HG03571 (cell line): Measurements from ENCODE around the gene EEPD1.
"Not testable (repeated sequence)": the region's sequence is repeated elsewhere in the genome, so short reads cannot be mapped to it uniquely, and the experiment has no call there.

Experiments used
- ATAC-seq: cut with Tn5 transposase; IDR thresholded peaks from one replicate; pipeline ENCODE4 v1.9.1; 2021; ENCODE audit not compliant: unreplicated experiment

EEPD1 gene

DNA sequence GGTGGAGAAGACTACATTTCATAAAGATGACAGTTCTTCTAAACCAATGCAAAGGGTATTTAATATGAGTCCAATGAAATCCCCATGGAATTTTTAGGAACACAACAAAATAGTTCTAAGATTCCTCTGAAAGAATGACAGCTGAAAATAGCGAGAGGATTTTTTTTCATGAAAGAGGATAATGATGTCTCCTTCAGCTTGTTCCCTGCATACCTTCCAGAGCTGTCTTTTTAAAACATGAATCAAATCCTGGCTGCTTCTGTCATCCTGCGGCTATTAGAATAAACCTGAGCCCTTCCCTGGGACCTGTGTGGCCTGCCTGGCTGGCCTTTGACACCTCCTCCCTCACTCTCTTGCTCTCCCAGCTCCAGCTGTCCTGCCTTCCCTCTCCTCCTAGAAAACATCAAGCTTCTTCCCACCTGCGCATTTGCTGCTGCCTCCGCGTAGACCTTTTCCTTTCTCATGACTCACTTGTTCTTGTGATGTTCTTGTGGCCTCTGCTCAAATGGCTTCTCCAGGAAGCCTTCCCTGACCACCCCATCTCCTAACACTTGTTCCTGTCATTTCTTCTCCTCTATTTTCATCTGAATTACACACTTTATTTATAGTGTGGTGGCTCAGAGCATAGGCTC lies 57.4 kb downstream of the EEPD1 start:
- no peak for ATAC-seq

DNA sequence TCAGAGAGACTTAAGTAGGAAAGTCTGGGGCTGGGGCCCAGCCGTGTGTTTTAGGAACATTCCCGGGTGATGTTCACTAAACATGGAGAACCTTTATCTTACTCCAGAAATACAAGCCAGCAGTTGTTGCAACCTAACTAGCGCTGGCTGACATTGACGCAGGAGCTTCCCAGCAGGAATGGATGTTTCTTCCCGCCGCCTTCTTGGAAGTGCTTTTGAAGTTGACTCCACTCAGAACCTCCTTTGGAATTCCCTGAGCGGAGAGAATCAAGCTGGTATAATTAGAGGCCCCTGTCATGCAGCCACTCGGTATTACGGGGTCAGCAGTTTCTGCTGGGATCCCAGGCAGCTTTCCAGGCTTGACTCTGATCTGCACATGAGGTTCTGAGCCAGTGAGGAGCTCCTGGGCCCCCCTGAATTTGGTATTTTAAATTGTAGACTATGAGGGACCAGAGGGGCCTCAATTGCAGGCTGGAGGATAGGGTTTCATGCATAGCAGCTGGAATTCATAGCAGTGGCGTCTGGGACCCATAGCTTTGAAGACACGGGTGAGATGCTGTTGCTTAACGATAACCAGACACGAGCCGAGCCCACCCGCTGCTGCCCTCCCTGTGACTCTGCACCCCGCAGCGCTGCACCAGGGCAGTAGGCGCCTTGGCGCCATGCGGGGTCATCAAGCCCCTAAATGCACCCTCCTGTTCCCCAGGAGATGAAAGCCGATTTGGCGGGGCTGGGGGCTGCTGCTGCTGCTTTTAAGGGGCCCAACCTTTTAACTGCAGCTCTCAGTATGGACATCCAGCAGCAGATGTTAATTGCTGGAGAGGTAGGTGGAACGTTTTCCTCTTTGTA lies 61.8 kb downstream of the EEPD1 start:
- ATAC-seq = no peak

DNA sequence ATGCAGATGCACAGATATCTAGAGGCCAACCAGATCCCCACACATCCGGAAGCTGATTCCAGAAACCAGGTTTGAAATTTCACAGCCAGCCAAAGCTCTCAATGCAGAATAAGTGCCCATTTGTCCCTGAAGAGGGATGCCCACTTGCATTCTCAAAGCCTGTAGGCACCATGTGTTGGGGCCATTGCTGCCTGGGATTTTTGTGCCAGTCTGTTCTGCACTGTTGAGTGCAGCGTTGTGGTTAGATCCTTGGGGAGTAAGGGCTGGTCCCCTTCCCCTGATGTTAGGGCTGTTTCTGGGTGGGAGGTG lies 62.4 kb downstream of the EEPD1 start:
- no peak for ATAC-seq

DNA sequence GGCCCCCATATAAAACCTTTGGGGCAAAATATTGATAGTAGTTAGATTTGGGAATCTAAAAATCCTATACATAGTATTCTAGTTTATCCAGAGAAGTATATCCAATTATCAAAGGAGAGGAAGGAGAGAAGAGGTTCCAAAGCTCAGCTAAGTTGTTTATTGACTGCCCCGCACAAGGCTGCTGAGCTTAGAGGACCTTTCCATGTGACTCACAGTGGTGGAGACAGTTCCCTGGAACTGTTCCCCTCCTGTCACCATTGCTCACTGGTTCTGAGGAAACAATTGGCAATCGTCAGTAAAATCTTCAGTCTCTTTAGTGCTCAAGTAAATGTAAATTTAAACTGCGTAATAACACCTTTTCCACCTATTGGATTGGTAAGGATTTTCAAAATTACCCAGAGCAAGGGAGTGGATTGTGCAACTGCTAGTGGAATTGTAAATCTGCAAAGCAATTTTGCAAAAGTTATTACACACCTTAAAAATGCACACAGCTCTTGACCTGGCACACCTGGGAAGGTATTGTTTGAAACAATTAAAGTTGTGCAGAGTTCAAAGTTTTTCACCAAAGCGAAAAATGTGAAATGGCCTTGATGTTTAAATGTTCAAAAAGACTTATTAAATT lies 63.1 kb downstream of the EEPD1 start:
- ATAC-seq = no peak

DNA sequence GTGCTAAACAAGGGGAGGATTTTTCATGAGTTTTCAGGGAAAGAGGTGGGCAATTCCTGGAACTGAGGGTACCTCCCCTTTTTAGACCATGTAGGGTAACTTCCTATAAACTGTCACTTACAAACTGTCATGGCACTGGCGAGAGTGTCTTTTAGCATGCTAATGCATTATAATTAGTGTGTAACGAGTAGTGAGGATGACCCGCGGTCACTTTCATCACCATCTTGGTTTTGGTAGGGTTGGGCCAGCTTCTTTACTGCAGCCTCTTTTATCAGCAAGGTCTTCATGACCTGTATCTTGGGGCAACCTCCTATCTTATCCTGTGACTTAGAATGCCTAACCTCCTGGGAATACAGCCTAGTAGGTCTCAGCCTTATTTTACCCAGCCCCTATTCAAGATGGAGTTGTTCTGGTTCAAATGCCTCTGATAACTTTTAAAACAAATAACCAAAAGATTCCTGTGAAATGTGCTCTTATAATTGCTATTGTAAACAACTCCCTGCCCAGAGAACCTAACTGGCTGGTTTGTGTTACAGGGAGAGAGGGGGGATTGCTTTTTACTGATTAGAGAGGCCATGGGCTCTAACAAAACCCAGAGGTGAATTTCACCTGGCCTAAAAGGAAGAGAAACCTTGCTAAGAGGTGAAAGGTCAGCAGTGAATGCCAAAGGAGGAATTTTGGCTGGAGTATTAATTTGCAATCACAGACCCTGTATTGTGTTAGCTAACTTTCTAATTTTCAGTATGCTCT lies 64.3 kb downstream of the EEPD1 start:
- no peak for ATAC-seq

DNA sequence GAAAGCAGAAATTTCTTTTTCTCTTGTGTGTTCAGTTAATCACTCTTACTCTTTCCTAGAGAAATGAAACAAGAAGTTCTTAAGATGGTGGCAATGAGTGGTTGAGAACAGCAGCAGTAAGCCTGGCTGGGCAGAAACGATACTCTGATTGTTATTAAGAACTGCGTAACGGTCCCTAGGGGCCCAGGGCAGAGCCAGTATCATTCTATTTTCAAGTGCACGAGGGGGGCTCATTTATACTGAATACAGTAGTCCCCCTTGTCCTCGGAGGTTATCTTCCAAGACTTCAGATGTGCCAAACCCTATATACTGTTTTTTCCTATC lies 64.9 kb downstream of the EEPD1 start:
- ATAC-seq = no peak

DNA sequence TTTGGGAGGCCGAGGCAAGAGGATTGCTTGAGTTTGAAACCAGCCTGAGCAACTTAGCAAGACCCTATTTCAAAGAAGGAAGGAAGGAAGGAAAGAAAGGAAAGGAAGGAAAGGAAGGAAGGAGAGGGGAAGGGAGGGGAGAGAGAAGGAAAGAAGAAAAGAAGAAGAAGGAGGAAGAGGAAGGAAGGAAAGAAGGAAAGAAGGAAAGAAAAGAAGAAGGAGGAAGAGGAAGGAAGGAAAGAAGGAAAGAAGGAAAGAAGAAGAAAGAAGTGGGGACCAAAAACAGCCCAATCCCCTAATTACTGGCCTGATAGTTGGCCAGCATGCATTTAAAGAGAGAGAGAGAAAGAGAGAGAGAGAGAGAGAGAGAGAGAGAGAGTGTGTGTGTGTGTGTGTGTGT lies 66.4 kb downstream of the EEPD1 start:
- no peak for ATAC-seq

DNA sequence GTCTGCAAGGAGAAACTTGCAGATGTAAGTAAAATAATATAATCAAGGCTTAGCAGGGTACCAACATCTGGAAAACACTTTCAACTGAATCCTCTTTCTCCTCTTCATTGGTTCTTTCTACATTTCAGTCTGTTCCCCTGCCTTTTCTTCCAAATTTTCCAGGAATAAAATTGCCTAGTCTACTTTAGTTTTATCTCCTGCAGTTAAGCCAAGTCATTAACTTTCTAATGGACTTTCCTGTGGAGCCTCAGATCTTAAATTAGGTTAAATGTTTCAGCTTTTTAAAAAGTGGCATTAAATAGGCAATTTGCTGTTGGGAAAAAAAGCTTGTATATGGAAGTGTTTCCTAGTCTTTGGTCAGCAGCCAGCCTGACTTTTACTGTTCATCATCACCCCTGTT lies 70.8 kb downstream of the EEPD1 start:
- no peak for ATAC-seq

DNA sequence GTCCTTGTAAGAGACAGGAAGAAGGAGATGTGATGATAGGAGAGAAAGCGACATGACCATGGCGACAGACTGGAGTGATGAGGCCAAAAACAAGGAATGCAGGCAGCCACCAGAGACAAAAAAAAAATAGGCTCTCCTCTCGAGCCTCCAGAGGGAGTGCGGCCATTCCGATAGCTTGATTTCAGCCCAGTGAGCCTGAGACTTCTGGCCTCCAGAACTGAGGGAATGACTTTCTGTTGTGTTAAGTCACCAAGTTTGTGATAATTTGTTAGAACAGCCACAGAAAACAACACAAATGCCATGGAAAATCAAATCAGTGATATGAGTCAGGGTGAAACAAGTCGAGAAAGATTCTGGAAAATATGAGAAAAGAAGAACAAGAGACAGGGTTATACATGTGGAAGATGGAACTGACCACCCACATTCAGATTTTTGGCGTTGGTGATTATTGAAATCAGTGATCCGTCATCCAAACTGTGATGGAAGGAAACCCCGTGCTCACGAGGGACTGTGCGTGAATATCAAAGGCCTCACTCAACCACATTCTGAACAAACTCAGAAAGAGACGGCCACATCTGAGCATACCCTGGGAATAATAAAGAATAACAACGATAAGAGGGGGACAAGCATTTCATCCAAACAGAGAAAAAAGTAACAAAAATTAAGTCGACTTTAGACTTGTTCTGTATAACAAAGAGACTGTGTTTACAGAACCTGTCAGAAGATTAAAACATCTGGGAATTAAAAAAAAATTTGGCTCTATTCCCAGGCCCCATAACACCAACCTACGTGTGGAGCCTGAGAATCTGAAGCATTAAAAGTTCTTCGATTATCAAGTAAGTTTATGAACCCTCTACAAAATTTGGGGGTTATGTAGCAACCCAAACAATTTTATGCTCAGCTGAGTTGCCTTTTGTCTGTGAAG lies 72.1 kb downstream of the EEPD1 start:
- ATAC-seq = no peak

DNA sequence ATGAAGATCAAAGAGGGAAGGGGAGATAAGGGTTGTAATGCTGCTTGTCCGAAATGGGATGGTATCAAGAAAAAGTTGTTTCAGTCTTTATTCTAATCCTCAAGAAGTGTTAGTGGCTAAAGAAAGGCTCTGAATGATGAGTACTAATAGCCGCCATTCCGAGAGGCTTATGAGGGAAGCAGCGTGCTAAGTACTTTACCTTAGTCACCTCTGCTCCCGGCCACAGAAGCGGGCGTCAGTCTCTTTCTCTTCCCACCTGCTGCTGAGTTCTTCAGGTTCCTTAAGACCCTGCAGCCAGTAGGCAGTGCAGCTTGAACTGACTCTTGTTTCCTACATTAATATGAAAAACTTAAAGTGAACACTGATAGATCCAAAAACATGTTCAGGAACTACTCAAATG lies 73.1 kb downstream of the EEPD1 start:
- no peak for ATAC-seq

DNA sequence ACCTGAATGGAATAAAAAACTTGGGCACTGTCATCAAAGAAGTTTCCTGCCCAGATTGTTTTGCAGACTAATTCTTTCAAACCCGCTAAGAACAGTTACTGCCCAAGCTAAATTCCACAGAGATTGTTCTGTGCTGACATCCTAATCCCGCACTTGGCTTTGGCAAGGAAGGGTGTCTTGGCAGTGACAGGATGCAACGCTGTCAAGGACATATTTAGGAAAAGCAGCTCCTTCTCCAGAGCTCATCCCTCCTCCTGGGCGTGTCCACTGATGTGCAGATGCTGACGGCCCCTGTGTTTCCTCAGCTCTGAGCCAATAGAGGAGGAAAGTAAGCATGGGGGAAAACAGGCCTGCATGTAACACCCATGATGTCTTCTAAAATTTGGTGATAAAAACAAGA lies 74.2 kb downstream of the EEPD1 start:
- no peak for ATAC-seq

DNA sequence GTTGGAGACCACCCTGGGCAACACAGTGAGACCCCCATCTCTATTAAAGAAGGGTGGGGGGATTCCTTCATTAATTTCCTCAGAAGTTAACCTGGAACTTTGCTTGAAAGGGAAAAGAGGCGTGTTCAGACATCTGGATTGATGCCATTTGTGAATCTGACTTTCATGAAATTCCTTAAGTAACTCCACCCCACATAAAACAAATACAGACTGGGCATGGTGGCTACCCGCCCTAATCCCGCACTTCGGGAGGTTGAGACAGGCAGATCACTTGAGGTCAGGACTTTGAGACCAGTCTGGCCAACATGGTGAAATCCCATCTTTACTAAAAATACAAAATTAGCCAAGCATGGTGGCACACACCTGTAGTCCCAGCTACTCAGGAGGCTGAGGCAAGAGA lies 75.0 kb downstream of the EEPD1 start:
- ATAC-seq = no peak

DNA sequence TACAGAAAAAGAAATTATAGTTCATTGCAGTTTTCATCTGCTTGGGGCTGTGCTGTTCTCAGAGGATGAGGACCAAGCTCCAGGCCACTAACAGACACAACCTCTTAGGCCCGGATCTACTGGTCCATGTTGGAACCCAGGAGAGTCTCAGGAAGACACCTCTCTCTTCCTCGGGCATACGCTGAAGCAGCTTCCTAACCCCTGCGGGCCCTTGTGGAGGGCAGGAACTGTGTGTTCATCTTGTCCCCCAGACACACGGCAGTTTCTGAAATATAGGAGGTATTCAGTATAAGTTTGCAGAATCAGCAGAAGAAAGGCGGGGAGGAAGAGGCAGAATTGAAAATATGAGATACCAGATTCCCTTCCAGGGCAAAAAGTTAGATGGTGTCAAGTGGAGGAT lies 78.4 kb downstream of the EEPD1 start:
- no peak for ATAC-seq

DNA sequence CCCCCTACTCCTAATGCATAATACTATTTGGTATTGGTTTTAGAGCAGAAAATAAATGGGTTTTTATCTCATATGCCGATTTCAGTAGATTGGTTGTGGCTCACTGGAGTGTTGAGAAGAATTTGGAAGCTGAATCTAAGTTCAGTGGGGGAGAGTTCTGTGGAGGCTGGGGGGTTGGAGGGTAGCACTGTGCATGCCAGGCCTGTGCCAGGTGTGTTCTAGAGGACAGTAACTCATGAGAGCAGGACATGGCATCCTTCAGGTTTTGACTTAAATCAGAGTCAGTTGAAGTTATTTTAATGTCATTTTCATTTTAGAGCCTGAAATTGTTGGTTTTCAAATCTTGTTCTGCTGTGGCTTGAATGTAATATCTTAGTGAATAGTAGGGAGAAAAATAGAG lies 79.5 kb downstream of the EEPD1 start:
- ATAC-seq = no peak

DNA sequence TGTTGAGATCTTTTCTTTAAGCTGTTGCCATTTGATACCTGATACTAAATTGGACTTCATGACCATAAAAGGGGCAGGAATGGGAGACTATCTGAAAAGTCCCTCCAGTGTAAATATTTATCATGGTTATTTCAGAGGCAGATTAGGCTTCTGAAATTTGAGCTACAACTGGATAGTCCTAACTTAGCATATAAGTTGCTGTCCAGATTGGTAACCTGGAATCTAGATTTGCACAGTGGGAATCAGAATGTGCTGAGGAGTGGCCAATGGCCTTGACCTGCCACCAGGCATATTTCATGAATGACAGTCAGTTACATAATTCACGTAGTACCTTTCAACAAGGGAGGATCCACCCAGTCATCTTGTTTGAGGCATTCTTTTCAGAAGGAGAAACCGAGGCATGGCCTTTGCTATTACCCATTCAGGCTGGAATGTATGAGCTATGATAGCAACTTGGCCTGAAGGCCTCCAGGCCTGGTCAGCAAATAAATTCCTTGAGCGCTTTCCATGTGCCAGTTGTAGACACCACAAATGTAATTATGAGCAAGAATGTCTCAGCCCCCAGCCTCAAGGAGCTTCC lies 80.0 kb downstream of the EEPD1 start:
- ATAC-seq = no peak

DNA sequence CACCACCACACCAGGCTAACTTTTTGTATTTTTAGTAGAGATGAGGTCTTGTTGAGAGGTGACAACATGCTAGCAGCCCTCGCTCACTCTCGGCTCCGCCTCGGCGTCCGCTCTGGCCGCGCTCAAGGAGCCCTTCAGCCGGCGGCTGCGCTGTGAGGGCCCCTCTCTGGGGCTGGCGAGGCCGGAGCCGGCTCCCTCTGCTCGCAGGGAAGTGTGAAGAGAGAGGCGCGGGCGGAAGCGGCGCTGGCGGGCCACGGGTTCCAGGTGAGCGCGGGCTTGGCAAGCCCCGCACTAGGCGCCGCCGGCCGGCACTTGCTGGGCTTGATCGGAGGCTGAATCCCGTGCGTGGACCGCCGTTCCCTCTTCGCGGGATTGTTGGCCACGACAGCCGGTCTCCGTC lies 83.0 kb downstream of the EEPD1 start:
- ATAC-seq = no peak

DNA sequence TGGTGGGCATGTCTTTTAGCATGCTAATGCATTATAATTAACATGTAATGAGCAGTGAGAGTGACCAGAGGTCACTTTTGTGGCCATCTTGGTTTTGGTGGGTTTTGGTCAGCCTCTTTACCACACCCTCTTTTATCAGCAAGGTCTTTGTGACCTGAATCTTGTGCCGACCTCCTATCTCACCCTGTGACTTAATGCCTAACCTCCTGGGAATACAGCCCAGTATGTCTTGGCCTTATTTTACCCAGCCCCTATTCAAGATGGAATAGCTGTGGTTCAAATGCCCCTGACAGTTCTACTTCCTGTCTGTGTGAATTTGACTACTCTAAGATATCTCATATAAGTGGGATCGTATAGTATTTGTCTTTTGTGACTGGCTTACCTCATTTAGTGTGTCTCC lies 85.1 kb downstream of the EEPD1 start:
- ATAC-seq = no peak

DNA sequence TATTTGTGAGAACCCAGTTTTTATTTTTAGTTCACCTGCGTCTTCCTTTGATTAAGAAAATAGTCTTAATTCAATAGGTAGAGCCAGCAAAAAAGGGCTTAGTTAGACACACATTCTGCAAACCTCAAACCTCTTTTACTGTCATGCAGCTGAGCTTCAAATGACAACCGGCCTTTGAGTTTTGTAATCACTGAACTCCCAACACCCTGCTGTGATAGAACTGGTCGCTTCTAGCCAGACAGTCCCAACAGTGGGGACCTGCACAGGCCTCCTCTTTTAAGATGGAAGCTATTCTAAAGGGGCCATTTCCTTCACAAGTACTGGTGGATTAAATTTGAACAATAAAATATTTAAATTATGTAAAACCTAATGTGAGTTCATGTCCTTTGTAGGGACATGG lies 90.3 kb downstream of the EEPD1 start:
- not testable (repeated sequence) for ATAC-seq

DNA sequence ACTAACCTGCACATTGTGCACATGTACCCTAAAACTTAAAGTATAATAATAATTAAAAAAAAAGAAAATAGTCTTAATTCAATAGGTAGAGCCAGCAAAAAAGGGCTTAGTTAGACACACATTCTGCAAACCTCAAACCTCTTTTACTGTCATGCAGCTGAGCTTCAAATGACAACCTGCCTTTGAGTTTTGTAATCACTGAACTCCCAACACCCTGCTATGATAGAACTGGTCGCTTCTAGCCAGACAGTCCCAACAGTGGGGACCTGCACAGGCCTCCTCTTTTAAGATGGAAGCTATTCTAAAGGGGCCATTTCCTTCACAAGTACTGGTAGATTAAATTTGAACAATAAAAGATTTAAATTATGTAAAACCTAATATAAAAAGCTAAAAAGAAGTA lies 90.9 kb downstream of the EEPD1 start:
- not testable (repeated sequence) for ATAC-seq

DNA sequence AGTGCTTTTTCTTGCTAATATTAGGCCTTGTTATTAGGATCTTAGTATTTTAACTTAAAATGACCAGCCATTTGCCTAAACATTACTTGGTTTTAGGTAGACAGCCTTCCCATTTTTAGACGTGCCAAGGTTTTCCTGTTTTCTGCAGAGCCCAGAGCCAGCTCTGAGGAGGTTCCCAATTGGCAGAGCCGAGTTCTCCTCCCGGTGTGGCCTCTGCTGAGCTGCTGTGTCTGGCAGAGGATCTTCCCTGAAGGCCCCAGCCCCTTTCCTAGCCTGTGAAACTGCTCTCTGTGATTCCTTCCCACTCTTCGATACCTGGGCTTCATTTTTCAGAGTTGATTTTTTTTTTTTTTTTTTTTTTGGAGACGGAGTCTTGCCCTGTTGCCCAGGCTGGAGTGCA lies 91.4 kb downstream of the EEPD1 start:
- ATAC-seq = no peak
